K562 (cell line): ENCODE results near the gene CRAMP1. TPM values are rescaled to one million over a fixed set of nuclear protein-coding genes. Genes with fewer than 3 reads are reported as not detected.

ENCODE experiments used
- CBX3 ChIP-seq, 2 experiments: IDR thresholded peaks; 1 replicate in 1 of 2; 2 replicates in 1 of 2; pipeline ENCODE4 v1.6.1; 2012; ENCODE audit warnings: inconsistent platforms in 2 of 2, low read length in 2 of 2, borderline replicate concordance in 1 of 2, control low read depth in 1 of 2
- CBX5 ChIP-seq: IDR thresholded peaks from 2 replicates; pipeline ENCODE4 v1.6.1; 2014; ENCODE audit warnings: low read depth, borderline replicate concordance
- DNMT1 ChIP-seq: fragments of 450-650 bp; IDR thresholded peaks from 2 replicates; pipeline ENCODE4 v1.6.1; 2016; ENCODE audit warnings: antibody characterized with exemption, mild to moderate bottlenecking
- FOXM1 ChIP-seq, 2 experiments: fragments of 450-650 bp in 1 of 2; sonication (generic) in 1 of 2; formaldehyde crosslinking in 1 of 2; IDR thresholded peaks; 2 replicates each; pipeline versions ENCODE4 v1.6.1 to v1.9.0; 2017 to 2022; ENCODE audit warnings: low read depth in 2 of 2, mild to moderate bottlenecking in 2 of 2, missing genetic modification reagents in 1 of 2, moderate library complexity in 1 of 2
- KLF6 ChIP-seq: fragments of 250-450 bp; sonication (Bioruptor Pico); IDR thresholded peaks from 2 replicates; pipeline ENCODE4 v1.4.0; 2020; ENCODE audit warnings: mild to moderate bottlenecking, moderate library complexity, borderline replicate concordance
- THAP7 ChIP-seq: fragments of 250-450 bp; sonication (Bioruptor Pico); IDR thresholded peaks from 2 replicates; pipeline ENCODE4 v1.5.0; 2021
- ZBTB40 ChIP-seq, 2 experiments: fragments of 450-650 bp in 1 of 2; sonication (generic) in 1 of 2; formaldehyde crosslinking in 1 of 2; IDR thresholded peaks; 2 replicates each; pipeline versions ENCODE4 v1.7.1 to v1.9.0; 2016 to 2022; ENCODE audit warnings: inconsistent platforms in 1 of 2, mild to moderate bottlenecking in 1 of 2, missing genetic modification reagents in 1 of 2
- ZNF740 ChIP-seq, 3 experiments: fragments of 200-800 bp in 1 of 3; sonication (Bioruptor generic) in 1 of 3; sonication (generic) in 1 of 3; formaldehyde crosslinking in 1 of 3; IDR thresholded peaks; 2 replicates each; pipeline versions ENCODE4 v1.6.1 to v1.8.0; 2016 to 2022; ENCODE audit warnings: mild to moderate bottlenecking in 2 of 3, missing compliant biosample characterization in 2 of 3, missing genetic modification characterization in 2 of 3, missing genetic modification reagents in 1 of 3
- polyA plus RNA-seq, 8 experiments: library from polyadenylated mRNA; depleted of rRNA in 4 of 8; stranded (reverse) in 5 of 8; unstranded in 3 of 8; fragments of >200 nt; fragmentation: Nextera tagmentation in 2 of 8; fragmentation: Illumina TruSeq in 1 of 8; extraction: Ambion mirVana in 2 of 8; extraction: Trizol in 1 of 8; gene quantifications; 2 replicates each; pipeline versions ENCODE4 v1.2.1 to v1.2.3, GENCODE V29; 2011 to 2014; ENCODE audit warnings: inconsistent platforms in 1 of 8, missing spikeins in 1 of 8
- total RNA-seq, 7 experiments: library from RNA; depleted of rRNA in 6 of 7; stranded (reverse); fragments of >200 nt in 6 of 7; fragmentation: Illumina TruSeq in 2 of 7; extraction: Trizol in 2 of 7; gene quantifications; 2 replicates each; pipeline versions ENCODE4 v1.2.1 to v1.2.3, GENCODE V29; 2011 to 2021; ENCODE audit warnings: low replicate concordance in 1 of 7
- TF ChIP-seq, protein P1 (sequence below): sonication (generic); formaldehyde crosslinking; IDR thresholded peaks from 2 replicates; pipeline ENCODE4 v1.9.0; 2022; ENCODE audit warnings: mild to moderate bottlenecking, missing genetic modification reagents
- TF ChIP-seq, protein P2 (sequence below): IDR thresholded peaks from 2 replicates; pipeline ENCODE4 v1.6.1; 2011; ENCODE audit not compliant: insufficient read length; ENCODE audit errors: extremely low read depth

The CRAMP1 gene
- total and polyA plus RNA-seq, 9 of the 15 experiments (the other 6 are each of a cell fraction or from before 2014, with no cell fraction given), result 0.52 to 20.8 (median 7.5) TPM

- peak; percentile 43; the same call in 1 of the 2 replicates for TF ChIP-seq ZNF740 (CRISPR knock-in tag; IDR thresholded peaks at IDR 0.05)
- TF ChIP-seq ZNF740 (tag; IDR thresholded peaks at IDR 0.05), result no peak
- no peak for TF ChIP-seq KLF6 (CRISPR knock-in tag)
- TF ChIP-seq THAP7 (CRISPR knock-in tag), result no peak
- TF ChIP-seq, protein P1, sequence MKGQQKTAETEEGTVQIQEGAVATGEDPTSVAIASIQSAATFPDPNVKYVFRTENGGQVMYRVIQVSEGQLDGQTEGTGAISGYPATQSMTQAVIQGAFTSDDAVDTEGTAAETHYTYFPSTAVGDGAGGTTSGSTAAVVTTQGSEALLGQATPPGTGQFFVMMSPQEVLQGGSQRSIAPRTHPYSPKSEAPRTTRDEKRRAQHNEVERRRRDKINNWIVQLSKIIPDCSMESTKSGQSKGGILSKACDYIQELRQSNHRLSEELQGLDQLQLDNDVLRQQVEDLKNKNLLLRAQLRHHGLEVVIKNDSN (CRISPR knock-in tag), result peak; percentile 58
- TF ChIP-seq DNMT1, result peak; percentile 79; the same call in 1 of the 2 replicates
- peak in 1 of 2 experiments; percentile 87; a peak in 1 of 3 replicates for TF ChIP-seq CBX3 (IDR thresholded peaks at IDR 0.05; ENCODE audit: borderline replicate concordance in 1 of 2, low read length in 2 of 2)
- TF ChIP-seq, protein P2, sequence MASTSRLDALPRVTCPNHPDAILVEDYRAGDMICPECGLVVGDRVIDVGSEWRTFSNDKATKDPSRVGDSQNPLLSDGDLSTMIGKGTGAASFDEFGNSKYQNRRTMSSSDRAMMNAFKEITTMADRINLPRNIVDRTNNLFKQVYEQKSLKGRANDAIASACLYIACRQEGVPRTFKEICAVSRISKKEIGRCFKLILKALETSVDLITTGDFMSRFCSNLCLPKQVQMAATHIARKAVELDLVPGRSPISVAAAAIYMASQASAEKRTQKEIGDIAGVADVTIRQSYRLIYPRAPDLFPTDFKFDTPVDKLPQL, result no peak
- TF ChIP-seq FOXM1 (IDR thresholded peaks at IDR 0.05; ENCODE audit: low read depth), result no peak
- 0 out of 2 replicates have a peak, but pooled peaks have one; percentile 75 for TF ChIP-seq FOXM1 (CRISPR knock-in tag; IDR thresholded peaks at IDR 0.05; ENCODE audit: low read depth)
- peak; percentile 54; the same call in 1 of the 2 replicates for TF ChIP-seq CBX5
- TF ChIP-seq ZBTB40 (IDR thresholded peaks at IDR 0.05), result no peak
- TF ChIP-seq ZBTB40 (CRISPR knock-in tag; IDR thresholded peaks at IDR 0.05), result peak; percentile 33; the same call in 1 of the 2 replicates
Observed at GRCh38 chr16:1651094-1651973, 39.2 kb downstream of the CRAMP1 start (continued).
